GM21786 (cell line): ENCODE data around the gene ZCCHC3.
"Not testable (repeated sequence)": the region's sequence is repeated elsewhere in the genome, so short reads cannot be mapped to it uniquely, and the experiment has no call there.

Source experiments
- ATAC-seq: cut with Tn5 transposase; IDR thresholded peaks from one replicate; pipeline ENCODE4 v1.9.1; 2021; ENCODE audit not compliant: unreplicated experiment

The ZCCHC3 gene

GRCh38 chr20:297098-297924 is at the start of gene ZCCHC3:
TSS of gene ZCCHC3 (plus strand) at chr20:297570. CDS start at chr20:297587, 17 bp downstream.
- ATAC-seq: peak; percentile 79

GRCh38 chr20:251354-251753 is 46.0 kb upstream of the ZCCHC3 start:
- ATAC-seq: no peak

GRCh38 chr20:252801-253200 is 44.6 kb upstream of the ZCCHC3 start:
- no peak for ATAC-seq

- not testable (repeated sequence) for ATAC-seq
These were observed 43.9 kb upstream of the ZCCHC3 start for GRCh38 chr20:253447-253846.

GRCh38 chr20:257419-257818 is 40.0 kb upstream of the ZCCHC3 start, which contains the start of gene DEFB132:
TSS of gene DEFB132 (plus strand) at chr20:257724. CDS start at chr20:257779, 55 bp downstream.
- no peak for ATAC-seq

GRCh38 chr20:258269-258858 is 39.0 kb upstream of the ZCCHC3 start:
- ATAC-seq: no peak

- no peak for ATAC-seq
These were observed 38.4 kb upstream of the ZCCHC3 start for GRCh38 chr20:258963-259362.

GRCh38 chr20:259981-260380 is 37.4 kb upstream of the ZCCHC3 start:
- no peak for ATAC-seq

GRCh38 chr20:263701-264100 is 33.7 kb upstream of the ZCCHC3 start:
- ATAC-seq: no peak

GRCh38 chr20:266596-267562 is 30.5 kb upstream of the ZCCHC3 start:
- peak; percentile 95 for ATAC-seq

- no peak for ATAC-seq
These were observed 26.9 kb upstream of the ZCCHC3 start for GRCh38 chr20:270517-270916.

- no peak for ATAC-seq
These were observed 26.3 kb upstream of the ZCCHC3 start for GRCh38 chr20:271069-271468.

- no peak for ATAC-seq
These were observed 25.8 kb upstream of the ZCCHC3 start for GRCh38 chr20:271528-271927.

- no peak for ATAC-seq
These were observed 24.7 kb upstream of the ZCCHC3 start for GRCh38 chr20:272718-273117.

GRCh38 chr20:273884-274283 is 23.5 kb upstream of the ZCCHC3 start:
- no peak for ATAC-seq

GRCh38 chr20:275791-276190 is 21.6 kb upstream of the ZCCHC3 start:
- ATAC-seq: no peak

- no peak for ATAC-seq
These were observed 20.5 kb upstream of the ZCCHC3 start for GRCh38 chr20:276620-277495.

GRCh38 chr20:277496-277781 is 19.9 kb upstream of the ZCCHC3 start:
- no peak for ATAC-seq

- ATAC-seq: no peak
These were observed 19.2 kb upstream of the ZCCHC3 start for GRCh38 chr20:278181-278580.
